GM12878 (cell line): ENCODE measurements around the gene RTN4R. TPM values are rescaled to one million over a fixed set of nuclear protein-coding genes. Genes with fewer than 3 reads are reported as not detected.
A peak's percentile ranks its signal among the peaks of the same experiment; 100 is the strongest.

Experiments used
- microRNA counts: library from miRNA; unstranded; fragments of <30 nt; microRNA quantifications from one replicate; lab custom pipeline; 2016
- microRNA-seq: library from miRNA; unstranded; fragments of <30 nt; microRNA quantifications from one replicate; pipeline ENCODE4, GENCODE V29; 2018
- polyA plus RNA-seq, 11 experiments: library from polyadenylated mRNA; depleted of rRNA in 4 of 11; unstranded in 6 of 11; stranded (reverse) in 5 of 11; fragments of >200 nt; fragmentation: Nextera tagmentation in 4 of 11; fragmentation: Illumina TruSeq in 1 of 11; extraction: Ambion mirVana in 4 of 11; extraction: Trizol in 1 of 11; gene quantifications; 1 replicate in 1 of 11; 2 replicates in 10 of 11; pipeline versions ENCODE4 v1.2.1 to v1.2.3, GENCODE V29; 2011 to 2016; ENCODE audit warnings: inconsistent platforms in 2 of 11, missing spikeins in 2 of 11, low read depth in 1 of 11
- small RNA-seq: library from RNA; depleted of rRNA; stranded (forward); fragments of <200 nt; gene quantifications from one replicate; pipeline ENCODE3, GENCODE V24; 2014
- total RNA-seq, 4 experiments: library from RNA; depleted of rRNA in 3 of 4; stranded (reverse); fragments of >200 nt in 3 of 4; fragmentation: Illumina TruSeq in 1 of 4; extraction: Trizol in 1 of 4; gene quantifications; 2 replicates each; pipeline versions ENCODE4 v1.2.1 to v1.2.3, GENCODE V29; 2013 to 2021

RTN4R gene
- total and polyA plus RNA-seq, 10 of the 15 experiments (the other 5 are each of a cell fraction or from before 2014, with no cell fraction given): 0.03 to 1.0 (median 0.60) TPM; not detected in 2

MicroRNA genes within 50 kb of the gene (microRNA counts, 767-probe panel; counts per million panel counts)
- microRNA hsa-miR-1286 (lab: Ali Mortazavi, UCI): 1,438 counts per million, percentile 53 among the panel's probes with 10 or more counts

Small RNA genes within 50 kb of the gene (microRNA-seq; reads per million reads assigned to microRNA genes)
- gene MIR1286: not detected

Small RNA genes within 50 kb of the gene (small RNA-seq; reads per million reads assigned to genes)
- gene MIR1286: not detected

Other genes with a start within 250 kb of the RTN4R start
Only the 7 nearest of the 11 such genes appear.
- 415 and 441 TPM in 2 replicates for gene RANBP1, start 152.2 kb downstream of the RTN4R start, total RNA-seq (2014; rRNA removed)
- 365 and 396 TPM in 2 replicates for gene RANBP1, start 152.2 kb downstream of the RTN4R start, total RNA-seq (2014; rRNA removed; fragmentation: Illumina TruSeq; extraction: Trizol)
- gene RANBP1, start 152.2 kb downstream of the RTN4R start, total RNA-seq (2021): 378 and 379 TPM in 2 replicates
- 207 and 270 TPM in 2 replicates for gene RANBP1, start 152.2 kb downstream of the RTN4R start, polyA plus RNA-seq (2011; rRNA removed)
- 301 and 393 TPM in 2 replicates for gene RANBP1, start 152.2 kb downstream of the RTN4R start, polyA plus RNA-seq (2014; fragmentation: Illumina TruSeq; extraction: Trizol)
- gene RANBP1, start 152.2 kb downstream of the RTN4R start, polyA plus RNA-seq (2014; fragmentation: Nextera tagmentation; extraction: Ambion mirVana): 100 to 1,000 TPM in 1 of 2 experiments, 10 to 100 TPM in 1; 55.3 to 137 TPM
- 512 and 514 TPM in 2 replicates for gene RANBP1, start 152.2 kb downstream of the RTN4R start, polyA plus RNA-seq (2014; rRNA removed)
- gene RANBP1, start 152.2 kb downstream of the RTN4R start, polyA plus RNA-seq (2016; fragmentation: Nextera tagmentation; extraction: Ambion mirVana): 100 to 1,000 TPM; 800 to 808 TPM
- gene TRMT2A, start 151.1 kb downstream of the RTN4R start, total RNA-seq (2014; rRNA removed): 81.0 and 88.7 TPM in 2 replicates
- 38.3 and 44.1 TPM in 2 replicates for gene TRMT2A, start 151.1 kb downstream of the RTN4R start, total RNA-seq (2014; rRNA removed; fragmentation: Illumina TruSeq; extraction: Trizol)
- 81.2 and 94.6 TPM in 2 replicates for gene TRMT2A, start 151.1 kb downstream of the RTN4R start, total RNA-seq (2021)
- 12.5 and 22.9 TPM in 2 replicates for gene TRMT2A, start 151.1 kb downstream of the RTN4R start, polyA plus RNA-seq (2011; rRNA removed)
- gene TRMT2A, start 151.1 kb downstream of the RTN4R start, polyA plus RNA-seq (2014; fragmentation: Illumina TruSeq; extraction: Trizol): 10.6 and 30.7 TPM in 2 replicates
- gene TRMT2A, start 151.1 kb downstream of the RTN4R start, polyA plus RNA-seq (2014; fragmentation: Nextera tagmentation; extraction: Ambion mirVana): 1 to 10 TPM in 1 of 2 experiments, under 1 TPM in 1; 0.29 to 4.8 TPM
- gene TRMT2A, start 151.1 kb downstream of the RTN4R start, polyA plus RNA-seq (2014; rRNA removed): 97.0 and 114 TPM in 2 replicates
- 10 to 100 TPM; 71.7 to 87.3 TPM for gene TRMT2A, start 151.1 kb downstream of the RTN4R start, polyA plus RNA-seq (2016; fragmentation: Nextera tagmentation; extraction: Ambion mirVana)
- gene ZDHHC8, start 136.5 kb downstream of the RTN4R start, total RNA-seq (2014; rRNA removed): 8.8 and 11.7 TPM in 2 replicates
- gene ZDHHC8, start 136.5 kb downstream of the RTN4R start, total RNA-seq (2014; rRNA removed; fragmentation: Illumina TruSeq; extraction: Trizol): 3.9 and 4.7 TPM in 2 replicates
- gene ZDHHC8, start 136.5 kb downstream of the RTN4R start, total RNA-seq (2021): 42.1 and 46.3 TPM in 2 replicates
- 4.2 and 6.7 TPM in 2 replicates for gene ZDHHC8, start 136.5 kb downstream of the RTN4R start, polyA plus RNA-seq (2011; rRNA removed)
- gene ZDHHC8, start 136.5 kb downstream of the RTN4R start, polyA plus RNA-seq (2014; fragmentation: Illumina TruSeq; extraction: Trizol): 4.5 and 9.4 TPM in 2 replicates
- gene ZDHHC8, start 136.5 kb downstream of the RTN4R start, polyA plus RNA-seq (2014; fragmentation: Nextera tagmentation; extraction: Ambion mirVana): under 1 TPM; 0.03 to 0.13 TPM
- 42.4 and 48.7 TPM in 2 replicates for gene ZDHHC8, start 136.5 kb downstream of the RTN4R start, polyA plus RNA-seq (2014; rRNA removed)
- 1 to 10 TPM; 2.2 to 2.6 TPM for gene ZDHHC8, start 136.5 kb downstream of the RTN4R start, polyA plus RNA-seq (2016; fragmentation: Nextera tagmentation; extraction: Ambion mirVana)
- not detected in 2 replicates for gene CCDC188, start 117.3 kb downstream of the RTN4R start, total RNA-seq (2014; rRNA removed)
- not detected in 2 replicates for gene CCDC188, start 117.3 kb downstream of the RTN4R start, total RNA-seq (2014; rRNA removed; fragmentation: Illumina TruSeq; extraction: Trizol)
- not detected in 2 replicates for gene CCDC188, start 117.3 kb downstream of the RTN4R start, total RNA-seq (2021)
- not detected in 2 replicates for gene CCDC188, start 117.3 kb downstream of the RTN4R start, polyA plus RNA-seq (2011; rRNA removed)
- not detected in 2 replicates for gene CCDC188, start 117.3 kb downstream of the RTN4R start, polyA plus RNA-seq (2014; fragmentation: Illumina TruSeq; extraction: Trizol)
- gene CCDC188, start 117.3 kb downstream of the RTN4R start, polyA plus RNA-seq (2014; fragmentation: Nextera tagmentation; extraction: Ambion mirVana): not detected
- not detected in 2 replicates for gene CCDC188, start 117.3 kb downstream of the RTN4R start, polyA plus RNA-seq (2014; rRNA removed)
- gene CCDC188, start 117.3 kb downstream of the RTN4R start, polyA plus RNA-seq (2016; fragmentation: Nextera tagmentation; extraction: Ambion mirVana): not detected
- 37.4 and 38.9 TPM in 2 replicates for gene DGCR6L, start 51.7 kb upstream of the RTN4R start, total RNA-seq (2014; rRNA removed)
- gene DGCR6L, start 51.7 kb upstream of the RTN4R start, total RNA-seq (2014; rRNA removed; fragmentation: Illumina TruSeq; extraction: Trizol): 12.5 and 15.2 TPM in 2 replicates
- 27.0 and 27.7 TPM in 2 replicates for gene DGCR6L, start 51.7 kb upstream of the RTN4R start, total RNA-seq (2021)
- gene DGCR6L, start 51.7 kb upstream of the RTN4R start, polyA plus RNA-seq (2011; rRNA removed): 9.1 and 17.4 TPM in 2 replicates
- gene DGCR6L, start 51.7 kb upstream of the RTN4R start, polyA plus RNA-seq (2014; fragmentation: Illumina TruSeq; extraction: Trizol): 1.5 and 8.1 TPM in 2 replicates
- 1 to 10 TPM; 1.6 to 4.2 TPM for gene DGCR6L, start 51.7 kb upstream of the RTN4R start, polyA plus RNA-seq (2014; fragmentation: Nextera tagmentation; extraction: Ambion mirVana)
- 36.7 and 41.9 TPM in 2 replicates for gene DGCR6L, start 51.7 kb upstream of the RTN4R start, polyA plus RNA-seq (2014; rRNA removed)
- gene DGCR6L, start 51.7 kb upstream of the RTN4R start, polyA plus RNA-seq (2016; fragmentation: Nextera tagmentation; extraction: Ambion mirVana): 10 to 100 TPM; 59.4 to 62.8 TPM
- gene ZNF74, start 125.8 kb upstream of the RTN4R start, total RNA-seq (2014; rRNA removed): 8.0 and 8.6 TPM in 2 replicates
- 3.7 and 4.0 TPM in 2 replicates for gene ZNF74, start 125.8 kb upstream of the RTN4R start, total RNA-seq (2014; rRNA removed; fragmentation: Illumina TruSeq; extraction: Trizol)
- gene ZNF74, start 125.8 kb upstream of the RTN4R start, total RNA-seq (2021): 8.3 and 9.3 TPM in 2 replicates
- gene ZNF74, start 125.8 kb upstream of the RTN4R start, polyA plus RNA-seq (2011; rRNA removed): 2.9 and 4.4 TPM in 2 replicates
- 1.6 and 3.0 TPM in 2 replicates for gene ZNF74, start 125.8 kb upstream of the RTN4R start, polyA plus RNA-seq (2014; fragmentation: Illumina TruSeq; extraction: Trizol)
- gene ZNF74, start 125.8 kb upstream of the RTN4R start, polyA plus RNA-seq (2014; fragmentation: Nextera tagmentation; extraction: Ambion mirVana): under 1 TPM; 0.37 to 0.73 TPM
- gene ZNF74, start 125.8 kb upstream of the RTN4R start, polyA plus RNA-seq (2014; rRNA removed): 7.0 and 7.4 TPM in 2 replicates
- 1 to 10 TPM; 5.8 to 6.2 TPM for gene ZNF74, start 125.8 kb upstream of the RTN4R start, polyA plus RNA-seq (2016; fragmentation: Nextera tagmentation; extraction: Ambion mirVana)
- 0.17 and 0.27 TPM in 2 replicates for gene SCARF2, start 169.5 kb upstream of the RTN4R start, total RNA-seq (2014; rRNA removed)
- not detected in 2 replicates for gene SCARF2, start 169.5 kb upstream of the RTN4R start, total RNA-seq (2014; rRNA removed; fragmentation: Illumina TruSeq; extraction: Trizol)
- 0.45 and 0.74 TPM in 2 replicates for gene SCARF2, start 169.5 kb upstream of the RTN4R start, total RNA-seq (2021)
- gene SCARF2, start 169.5 kb upstream of the RTN4R start, polyA plus RNA-seq (2011; rRNA removed): 0.01 TPM in 1 of 2 replicates, not detected in the other
- gene SCARF2, start 169.5 kb upstream of the RTN4R start, polyA plus RNA-seq (2014; fragmentation: Illumina TruSeq; extraction: Trizol): not detected in 2 replicates
- gene SCARF2, start 169.5 kb upstream of the RTN4R start, polyA plus RNA-seq (2014; fragmentation: Nextera tagmentation; extraction: Ambion mirVana): not detected
- gene SCARF2, start 169.5 kb upstream of the RTN4R start, polyA plus RNA-seq (2014; rRNA removed): 0.38 and 0.89 TPM in 2 replicates
- gene SCARF2, start 169.5 kb upstream of the RTN4R start, polyA plus RNA-seq (2016; fragmentation: Nextera tagmentation; extraction: Ambion mirVana): under 1 TPM in 1 of 2 experiments, not detected in 1; 0.09 TPM